ENCODE results near the gene QRFPR.
A peak's percentile ranks its signal among the peaks of the same experiment; 100 is the strongest.
"Not testable (repeated sequence)": the region's sequence is repeated elsewhere in the genome, so short reads cannot be mapped to it uniquely, and the experiment has no call there.

QRFPR gene

GRCh38 chr4:121339307-121339706, 41.5 kb downstream of the QRFPR start:
- DNase-seq: peak; percentile 2

GRCh38 chr4:121338518-121338917, 42.3 kb downstream of the QRFPR start:
- no peak for DNase-seq

- no peak for DNase-seq
Observed at GRCh38 chr4:121336706-121337105, 44.1 kb downstream of the QRFPR start.

- no peak for DNase-seq
Observed at GRCh38 chr4:121330180-121330665, 50.6 kb downstream of the QRFPR start.

- no peak for DNase-seq
Observed at GRCh38 chr4:121326597-121326996, 54.2 kb downstream of the QRFPR start.

- DNase-seq: no peak
Observed at GRCh38 chr4:121324331-121324730, 56.5 kb downstream of the QRFPR start.

- no peak for DNase-seq
Observed at GRCh38 chr4:121321466-121321865, 59.4 kb downstream of the QRFPR start.

GRCh38 chr4:121316091-121316490, 64.7 kb downstream of the QRFPR start:
- no peak for DNase-seq

- DNase-seq: not testable (repeated sequence)
Observed at GRCh38 chr4:121313430-121313829, 67.4 kb downstream of the QRFPR start.

- DNase-seq: no peak
Observed at GRCh38 chr4:121308828-121309227, 72.0 kb downstream of the QRFPR start.

- DNase-seq: peak; percentile 25
Observed at GRCh38 chr4:121308328-121308663, 72.5 kb downstream of the QRFPR start.

- peak; percentile 41 for DNase-seq
Observed at GRCh38 chr4:121307445-121308327, 73.1 kb downstream of the QRFPR start.

- no peak for DNase-seq
Observed at GRCh38 chr4:121306931-121307330, 73.9 kb downstream of the QRFPR start.

GRCh38 chr4:121304893-121305292, 75.9 kb downstream of the QRFPR start:
- no peak for DNase-seq

- DNase-seq: no peak
Observed at GRCh38 chr4:121299367-121299766, 81.5 kb downstream of the QRFPR start.

- no peak for DNase-seq
Observed at GRCh38 chr4:121283319-121283718, 97.5 kb downstream of the QRFPR start.

- no peak for DNase-seq
Observed at GRCh38 chr4:121280425-121280824, 100.4 kb downstream of the QRFPR start.

- DNase-seq: peak; percentile 15
Observed at GRCh38 chr4:121278811-121279368, 101.9 kb downstream of the QRFPR start.

Measured in fibroblast of skin of scalp (primary cell).